ENCODE measurements around the gene DDR1. TPM values are rescaled to one million over a fixed set of nuclear protein-coding genes. Genes with fewer than 3 reads are reported as not detected.

DDR1 gene
- total RNA-seq, 2 experiments from 2014 or later = 10.9 to 11.3 TPM

- Mint-ChIP-seq H3K27ac (no peak overlapping the region), H3K27me3 (no peaks in the 10 kb centered on the region), H3K4me3 (no peak overlapping the region), H3K36me3 (no peaks in the 10 kb centered on the region), H3K9me3 (no peaks in the 10 kb centered on the region), H3K4me1 (peaks cover 14% of the 10 kb centered on the region)
- POLR2A ChIA-PET = no interaction called here
- no peak for ATAC-seq (ENCODE audit: low read depth)
- peak; percentile 18 for DNase-seq
These were observed 4.6 kb downstream of the DDR1 start for GRCh38 chr6:30888816-30889495.

GRCh38 chr6:30889496-30889885 is 5.2 kb downstream of the DDR1 start:
- Mint-ChIP-seq H3K4me3 (no peak overlapping the region), H3K36me3 (no peaks in the 10 kb centered on the region), H3K4me1 (peaks cover 14% of the 10 kb centered on the region), H3K9me3 (no peaks in the 10 kb centered on the region), H3K27ac (no peak overlapping the region), H3K27me3 (no peaks in the 10 kb centered on the region)
- ATAC-seq (ENCODE audit: low read depth) (no peak), DNase-seq (no peak)
- POLR2A ChIA-PET = no interaction called here

GRCh38 chr6:30889921-30890645 is 5.8 kb downstream of the DDR1 start:
- no peak overlapping the region for H3K4me3 Mint-ChIP-seq
- H3K9me3 Mint-ChIP-seq = no peaks in the 10 kb centered on the region
- peaks cover 4% of the 10 kb centered on the region for H3K36me3 Mint-ChIP-seq
- no peaks in the 10 kb centered on the region for H3K27me3 Mint-ChIP-seq
- no peak overlapping the region for H3K27ac Mint-ChIP-seq
- POLR2A ChIA-PET = interaction anchor here (1.3 kb wide), 1 partner anchor 9 kb away, joined by 3 read pairs; no protein-coding TSS in a partner anchor
- DNase-seq (peak; percentile 17), ATAC-seq (ENCODE audit: low read depth) (no peak)
- peaks cover 11% of the 10 kb centered on the region for H3K4me1 Mint-ChIP-seq

- H3K9me3 Mint-ChIP-seq = no peaks in the 10 kb centered on the region
- H3K4me1 Mint-ChIP-seq = peaks cover 3% of the 10 kb centered on the region
- H3K27ac Mint-ChIP-seq = no peak overlapping the region
- no peak for ATAC-seq (ENCODE audit: low read depth)
- no peak overlapping the region for H3K4me3 Mint-ChIP-seq
- POLR2A ChIA-PET = interaction anchor here (1.3 kb wide), 1 partner anchor 9 kb away, joined by 3 read pairs; no protein-coding TSS in a partner anchor
- H3K27me3 Mint-ChIP-seq = no peaks in the 10 kb centered on the region
- peaks cover 4% of the 10 kb centered on the region for H3K36me3 Mint-ChIP-seq
- DNase-seq = peak; percentile 15
These were observed 6.5 kb downstream of the DDR1 start for GRCh38 chr6:30890646-30891449.

GRCh38 chr6:30891450-30891723 is 7.1 kb downstream of the DDR1 start:
- H3K27ac Mint-ChIP-seq = no peak overlapping the region
- no peaks in the 10 kb centered on the region for H3K4me1 Mint-ChIP-seq
- H3K27me3 Mint-ChIP-seq = no peaks in the 10 kb centered on the region

GRCh38 chr6:30891816-30892538 is 7.7 kb downstream of the DDR1 start:
- DNase-seq (no peak), ATAC-seq (ENCODE audit: low read depth) (no peak)
- Mint-ChIP-seq H3K36me3 (peaks cover 4% of the 10 kb centered on the region), H3K4me3 (no peak overlapping the region), H3K27me3 (no peaks in the 10 kb centered on the region), H3K27ac (no peak overlapping the region), H3K4me1 (no peaks in the 10 kb centered on the region), H3K9me3 (no peaks in the 10 kb centered on the region)
- POLR2A ChIA-PET = no interaction called here

More at GRCh38 chr6:30891450-30891723, 7.1 kb downstream of the DDR1 start:
- POLR2A ChIA-PET = no interaction called here
- H3K4me3 Mint-ChIP-seq = no peak overlapping the region
- ATAC-seq (ENCODE audit: low read depth) (no peak), DNase-seq (no peak)
- H3K9me3 Mint-ChIP-seq = no peaks in the 10 kb centered on the region
- peaks cover 4% of the 10 kb centered on the region for H3K36me3 Mint-ChIP-seq

GRCh38 chr6:30893001-30893591 is 8.8 kb downstream of the DDR1 start:
- POLR2A ChIA-PET = no interaction called here
- Mint-ChIP-seq H3K27ac (no peak overlapping the region), H3K4me1 (no peaks in the 10 kb centered on the region), H3K27me3 (no peaks in the 10 kb centered on the region), H3K36me3 (peaks cover 4% of the 10 kb centered on the region), H3K9me3 (no peaks in the 10 kb centered on the region), H3K4me3 (no peak overlapping the region)
- ATAC-seq (ENCODE audit: low read depth) = no peak
- DNase-seq = no peak

GRCh38 chr6:30893666-30894065 is 9.3 kb downstream of the DDR1 start:
- Mint-ChIP-seq H3K27me3 (no peaks in the 10 kb centered on the region), H3K27ac (no peak overlapping the region), H3K4me3 (no peak overlapping the region), H3K9me3 (no peaks in the 10 kb centered on the region), H3K36me3 (peaks cover 7% of the 10 kb centered on the region), H3K4me1 (no peaks in the 10 kb centered on the region)
- POLR2A ChIA-PET = no interaction called here
- DNase-seq (no peak), ATAC-seq (ENCODE audit: low read depth) (no peak)

GRCh38 chr6:30894381-30894780 is 10.1 kb downstream of the DDR1 start:
- Mint-ChIP-seq H3K4me1 (no peaks in the 10 kb centered on the region), H3K4me3 (no peak overlapping the region), H3K36me3 (peaks cover 7% of the 10 kb centered on the region), H3K27me3 (no peaks in the 10 kb centered on the region), H3K27ac (no peak overlapping the region), H3K9me3 (no peaks in the 10 kb centered on the region)
- no peak for DNase-seq
- no peak for ATAC-seq (ENCODE audit: low read depth)
- POLR2A ChIA-PET = no interaction called here

GRCh38 chr6:30894935-30895334 is 10.6 kb downstream of the DDR1 start:
- no peak overlapping the region for H3K4me3 Mint-ChIP-seq
- H3K27me3 Mint-ChIP-seq = no peaks in the 10 kb centered on the region
- H3K36me3 Mint-ChIP-seq = peaks cover 9% of the 10 kb centered on the region
- POLR2A ChIA-PET = no interaction called here
- H3K4me1 Mint-ChIP-seq = no peaks in the 10 kb centered on the region
- no peaks in the 10 kb centered on the region for H3K9me3 Mint-ChIP-seq
- H3K27ac Mint-ChIP-seq = peak overlapping the region; percentile 27
- ATAC-seq (ENCODE audit: low read depth) (no peak), DNase-seq (no peak)

- Mint-ChIP-seq H3K9me3 (no peaks in the 10 kb centered on the region), H3K4me1 (no peaks in the 10 kb centered on the region), H3K4me3 (no peak overlapping the region), H3K27ac (no peak overlapping the region), H3K36me3 (peaks cover 9% of the 10 kb centered on the region), H3K27me3 (no peaks in the 10 kb centered on the region)
- ATAC-seq (ENCODE audit: low read depth) = no peak
- DNase-seq = no peak
- POLR2A ChIA-PET = interaction anchor here (0.8 kb wide), 1 partner anchor 281 kb away, joined by 4 read pairs; no protein-coding TSS in a partner anchor
These were observed 11.0 kb downstream of the DDR1 start for GRCh38 chr6:30895343-30895742.

- ATAC-seq (ENCODE audit: low read depth) = no peak
- peaks cover 9% of the 10 kb centered on the region for H3K36me3 Mint-ChIP-seq
- peaks cover 2% of the 10 kb centered on the region for H3K27me3 Mint-ChIP-seq
- H3K4me3 Mint-ChIP-seq = no peak overlapping the region
- POLR2A ChIA-PET = no interaction called here
- no peak overlapping the region for H3K27ac Mint-ChIP-seq
- H3K9me3 Mint-ChIP-seq = no peaks in the 10 kb centered on the region
- no peaks in the 10 kb centered on the region for H3K4me1 Mint-ChIP-seq
- DNase-seq = no peak
These were observed 12.2 kb downstream of the DDR1 start for GRCh38 chr6:30896541-30896940.

GRCh38 chr6:30897882-30898281 is 13.6 kb downstream of the DDR1 start:
- Mint-ChIP-seq H3K27ac (no peak overlapping the region), H3K4me1 (peaks cover 6% of the 10 kb centered on the region), H3K36me3 (peaks cover 9% of the 10 kb centered on the region), H3K4me3 (no peak overlapping the region), H3K27me3 (peaks cover 2% of the 10 kb centered on the region), H3K9me3 (no peaks in the 10 kb centered on the region)
- DNase-seq (no peak), ATAC-seq (ENCODE audit: low read depth) (no peak)
- POLR2A ChIA-PET = no interaction called here
